AG04450 (cell line): ENCODE measurements around the gene XPNPEP1. TPM values are rescaled to one million over a fixed set of nuclear protein-coding genes. Genes with fewer than 3 reads are reported as not detected.
A peak's percentile ranks its signal among the peaks of the same experiment; 100 is the strongest.

ENCODE experiments used
- CTCF ChIA-PET: fragments of 300-600, 350-600 bp; formaldehyde crosslinking; extraction: SDS; loops from one replicate; lab custom pipeline; 2022; ENCODE audit warnings: antibody characterized with exemption, inconsistent platforms; lab: Charles Lee
- POLR2A ChIA-PET: fragments of 350-600 bp; formaldehyde crosslinking; extraction: SDS; loops from one replicate; lab custom pipeline; 2021; ENCODE audit warnings: antibody characterized with exemption, inconsistent platforms; lab: Yijun Ruan, JAX
- DNase-seq: peaks from one replicate; pipeline ENCODE4 v3.0.0-alpha.2; 2011; ENCODE audit warnings: low read depth, low spot score
- H3K27ac ChIP-seq: one replicate; pipeline ENCODE4 v1.5.1; 2012; ENCODE audit warnings: low read depth, low read length, control low read depth
- H3K27me3 ChIP-seq: one replicate; pipeline ENCODE4 v1.6.0; 2012; ENCODE audit warnings: low read length; ENCODE audit not compliant: control insufficient read depth, insufficient read depth
- H3K4me3 ChIP-seq: 2 replicates; pipeline ENCODE4 v1.5.1; 2011; ENCODE audit warnings: mild to moderate bottlenecking, low read depth, low read length, control low read depth
- H3K9me3 ChIP-seq: 2 replicates; pipeline ENCODE4 v1.5.1; 2012; ENCODE audit warnings: low read length; ENCODE audit not compliant: control insufficient read depth, insufficient read depth
- polyA plus RNA-seq: library from polyadenylated mRNA; depleted of rRNA; stranded (reverse); fragments of >200 nt; gene quantifications from 2 replicates; pipeline ENCODE4 v1.2.3, GENCODE V29; 2011
- TF ChIP-seq, protein P1 (sequence below): IDR thresholded peaks from 2 replicates; pipeline ENCODE4 v1.5.1; 2011; ENCODE audit warnings: low read depth, low read length, control low read depth, inconsistent platforms

XPNPEP1 gene
- polyA plus RNA-seq, 1 experiment = 134 TPM

DNA sequence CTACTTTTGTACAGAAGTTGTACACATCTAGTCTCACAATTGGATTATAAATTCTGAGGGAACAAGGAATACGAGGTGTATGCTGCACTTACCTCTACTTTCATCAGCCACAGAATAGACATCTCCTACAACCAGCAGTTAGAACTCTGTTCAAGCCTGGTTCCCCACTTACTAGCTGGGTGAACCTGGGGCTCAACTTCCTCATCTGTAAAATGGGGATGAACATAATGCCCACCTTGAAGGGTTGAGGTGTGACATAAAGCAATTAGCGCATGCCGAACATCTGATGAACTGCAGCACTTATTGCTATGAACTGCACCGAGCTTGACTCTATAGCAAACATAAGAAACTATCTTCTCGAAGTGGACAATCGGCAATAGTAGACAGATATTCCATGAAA is 25.3 kb downstream of the XPNPEP1 start:
- CTCF ChIA-PET = interaction anchor here (1.1 to 4.9 kb wide), 2 partner anchors 8 to 14 kb away, joined by 4 to 43 read pairs; no protein-coding TSS in a partner anchor
- no peak overlapping the region for H3K4me3 ChIP-seq
- POLR2A ChIA-PET = interaction anchor here (0.6 kb wide), 1 partner anchor 280 kb away, joined by 3 read pairs; no protein-coding TSS in a partner anchor
- H3K27ac ChIP-seq = no peak overlapping the region
- H3K27me3 ChIP-seq = no peaks in the 10 kb centered on the region
- TF ChIP-seq, protein P1, sequence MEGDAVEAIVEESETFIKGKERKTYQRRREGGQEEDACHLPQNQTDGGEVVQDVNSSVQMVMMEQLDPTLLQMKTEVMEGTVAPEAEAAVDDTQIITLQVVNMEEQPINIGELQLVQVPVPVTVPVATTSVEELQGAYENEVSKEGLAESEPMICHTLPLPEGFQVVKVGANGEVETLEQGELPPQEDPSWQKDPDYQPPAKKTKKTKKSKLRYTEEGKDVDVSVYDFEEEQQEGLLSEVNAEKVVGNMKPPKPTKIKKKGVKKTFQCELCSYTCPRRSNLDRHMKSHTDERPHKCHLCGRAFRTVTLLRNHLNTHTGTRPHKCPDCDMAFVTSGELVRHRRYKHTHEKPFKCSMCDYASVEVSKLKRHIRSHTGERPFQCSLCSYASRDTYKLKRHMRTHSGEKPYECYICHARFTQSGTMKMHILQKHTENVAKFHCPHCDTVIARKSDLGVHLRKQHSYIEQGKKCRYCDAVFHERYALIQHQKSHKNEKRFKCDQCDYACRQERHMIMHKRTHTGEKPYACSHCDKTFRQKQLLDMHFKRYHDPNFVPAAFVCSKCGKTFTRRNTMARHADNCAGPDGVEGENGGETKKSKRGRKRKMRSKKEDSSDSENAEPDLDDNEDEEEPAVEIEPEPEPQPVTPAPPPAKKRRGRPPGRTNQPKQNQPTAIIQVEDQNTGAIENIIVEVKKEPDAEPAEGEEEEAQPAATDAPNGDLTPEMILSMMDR = no peak
- H3K9me3 ChIP-seq = no peaks in the 10 kb centered on the region
- no peak for DNase-seq

DNA sequence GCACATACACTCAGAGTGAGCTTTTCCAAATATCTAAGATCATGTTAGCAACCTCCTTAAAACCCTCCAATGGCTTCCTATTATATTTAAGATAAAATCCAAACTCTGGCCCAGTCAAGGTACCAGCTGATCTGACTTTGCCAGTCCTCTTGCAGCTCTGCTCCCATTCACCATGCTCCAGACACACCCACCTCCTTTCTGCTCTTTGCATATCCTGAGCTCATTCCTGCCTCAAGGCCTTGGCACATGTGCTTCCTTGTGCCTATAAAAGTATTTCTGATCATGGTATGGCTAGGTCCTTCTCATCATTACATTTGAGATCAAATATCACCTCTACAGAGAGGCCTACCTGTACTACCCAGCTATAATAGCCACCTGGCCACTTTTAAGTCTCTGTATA is 27.5 kb downstream of the XPNPEP1 start:
- no peak for DNase-seq
- ChIA-PET POLR2A (interaction anchor here (1.1 kb wide), 1 partner anchor 12 kb away, joined by 3 read pairs; no protein-coding TSS in a partner anchor), CTCF (interaction anchor here (0.6 to 4.9 kb wide), 3 partner anchors 12 to 811 kb away, joined by 3 to 43 read pairs (median 3); no protein-coding TSS in a partner anchor)
- Histone ChIP-seq H3K27me3 (no peaks in the 10 kb centered on the region), H3K27ac (peak overlapping the region; percentile 53), H3K9me3 (no peaks in the 10 kb centered on the region), H3K4me3 (no peak overlapping the region)
- TF ChIP-seq, protein P1 = no peak

DNA sequence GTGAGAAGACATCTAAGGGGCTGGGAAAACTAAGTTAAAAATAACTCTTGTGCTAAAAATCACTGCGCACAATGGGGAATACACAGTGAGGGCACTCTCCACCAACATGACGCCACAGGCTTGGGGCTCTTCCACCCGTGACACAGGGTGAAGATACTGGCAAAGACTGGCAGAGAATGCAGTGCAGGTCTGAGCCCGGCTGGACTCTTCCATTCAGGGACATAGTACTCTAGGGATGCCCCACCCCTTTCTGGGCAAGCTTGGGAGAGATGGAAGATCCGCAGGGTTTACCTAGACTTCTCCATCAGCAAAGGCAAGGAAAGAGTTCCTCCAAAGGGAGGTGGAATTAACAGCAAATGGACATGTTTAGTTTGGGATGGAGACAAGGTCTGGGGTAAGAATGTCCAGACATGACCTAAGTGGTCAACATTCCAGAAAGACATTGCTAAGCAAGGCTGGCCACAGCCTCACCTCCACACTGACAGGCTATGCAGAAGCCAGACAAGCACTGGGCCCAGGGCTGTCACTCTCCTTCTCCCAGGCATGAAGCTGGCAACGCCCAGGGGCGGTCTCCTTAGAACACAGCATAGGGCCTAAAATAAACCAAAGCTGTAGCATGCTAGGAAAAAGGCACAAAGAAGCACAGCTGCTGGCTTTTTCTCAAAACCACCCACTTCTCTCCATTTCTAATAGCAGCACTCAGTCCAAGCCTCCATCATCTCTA is 28.1 kb downstream of the XPNPEP1 start:
- no peaks in the 10 kb centered on the region for H3K9me3 ChIP-seq
- H3K27me3 ChIP-seq = no peaks in the 10 kb centered on the region
- peak overlapping the region; percentile 53 for H3K27ac ChIP-seq
- ChIA-PET CTCF (interaction anchor here (0.6 to 4.9 kb wide), 3 partner anchors 11 to 812 kb away, joined by 3 to 43 read pairs (median 3); no protein-coding TSS in a partner anchor), POLR2A (interaction anchor here (1.1 kb wide), 1 partner anchor 11 kb away, joined by 3 read pairs; no protein-coding TSS in a partner anchor)
- H3K4me3 ChIP-seq = no peak overlapping the region
- TF ChIP-seq, protein P1 = no peak
- DNase-seq = no peak

DNA sequence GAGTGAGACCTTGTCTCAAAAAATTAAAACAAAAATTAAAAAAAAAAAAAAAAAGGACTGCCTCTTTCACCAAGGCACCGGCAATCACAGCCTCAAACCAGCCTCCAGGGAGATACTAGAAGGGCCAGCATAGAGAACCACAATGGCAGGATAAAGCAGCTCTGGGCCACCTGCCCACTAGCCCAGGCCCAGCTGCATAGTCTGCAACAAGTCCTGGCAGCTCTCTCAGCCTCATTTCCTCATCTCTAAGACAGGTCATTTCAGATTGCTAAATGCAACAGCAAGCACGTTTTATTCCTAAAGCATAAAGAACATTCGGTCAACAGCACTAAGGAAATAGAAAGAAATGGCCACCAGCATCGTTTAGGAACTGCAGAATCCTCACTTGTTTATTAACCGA is 28.8 kb downstream of the XPNPEP1 start:
- POLR2A ChIA-PET = no interaction called here
- peak; percentile 67 for DNase-seq

More for the DNA sequence above, 28.8 kb downstream of the XPNPEP1 start:
- no peaks in the 10 kb centered on the region for H3K27me3 ChIP-seq
- peak overlapping the region; percentile 23 for H3K27ac ChIP-seq
- CTCF ChIA-PET = interaction anchor here (1.5 to 3.1 kb wide), 2 partner anchors 10 to 244 kb away, joined by 5 to 19 read pairs; no protein-coding TSS in a partner anchor
- no peak overlapping the region for H3K4me3 ChIP-seq
- H3K9me3 ChIP-seq = no peaks in the 10 kb centered on the region
- TF ChIP-seq, protein P1 = no peak
